HepG2 (cell line): ENCODE data around the gene CRTC2. TPM values are rescaled to one million over a fixed set of nuclear protein-coding genes. Genes with fewer than 3 reads are reported as not detected.
A peak's percentile ranks its signal among the peaks of the same experiment; 100 is the strongest.

ENCODE experiments used
- AKAP8 ChIP-seq: sonication (generic); formaldehyde crosslinking; IDR thresholded peaks from 2 replicates; pipeline ENCODE4 v1.5.1; 2020; ENCODE audit warnings: mild to moderate bottlenecking, missing genetic modification reagents
- ARHGAP35 ChIP-seq: sonication (generic); formaldehyde crosslinking; IDR thresholded peaks from 2 replicates; pipeline ENCODE4 v1.9.0; 2022; ENCODE audit warnings: mild to moderate bottlenecking, inconsistent platforms, moderate library complexity, missing genetic modification reagents, borderline replicate concordance
- ARNTL ChIP-seq: sonication (generic); formaldehyde crosslinking; IDR thresholded peaks from 2 replicates; pipeline ENCODE4 v1.4.0; 2020; ENCODE audit warnings: mild to moderate bottlenecking, missing genetic modification reagents
- E2F5 ChIP-seq: sonication (generic); formaldehyde crosslinking; conservative IDR thresholded peaks from 2 replicates; pipeline ENCODE4 v1.4.0; 2020; ENCODE audit warnings: missing genetic modification reagents
- GABPA ChIP-seq, 2 experiments: IDR thresholded peaks; 2 replicates each; pipeline ENCODE4 v1.6.1; 2011 to 2016; ENCODE audit warnings: low read depth in 2 of 2, low read length in 1 of 2, missing biosample characterization in 1 of 2, missing genetic modification characterization in 1 of 2
- KAT2B ChIP-seq: fragments of 150-350 bp; IDR thresholded peaks from 2 replicates; pipeline ENCODE4 v1.6.1; 2014; ENCODE audit warnings: low read depth, low read length, borderline replicate concordance
- MAF1 ChIP-seq: sonication (generic); formaldehyde crosslinking; IDR thresholded peaks from 2 replicates; pipeline ENCODE4 v1.5.0; 2020; ENCODE audit warnings: missing genetic modification reagents, borderline replicate concordance
- RXRA ChIP-seq: sonication (generic); formaldehyde crosslinking; IDR thresholded peaks from 2 replicates; pipeline ENCODE4 v1.5.1; 2020; ENCODE audit warnings: missing genetic modification reagents
- SALL1 ChIP-seq: sonication (generic); formaldehyde crosslinking; IDR thresholded peaks from 2 replicates; pipeline ENCODE4 v1.8.0; 2022; ENCODE audit warnings: mild to moderate bottlenecking, missing genetic modification reagents
- SATB2 ChIP-seq: sonication (generic); formaldehyde crosslinking; IDR thresholded peaks from 2 replicates; pipeline ENCODE4 v1.5.0; 2020; ENCODE audit warnings: missing genetic modification reagents
- TBX2 ChIP-seq: sonication (generic); formaldehyde crosslinking; IDR thresholded peaks from 2 replicates; pipeline ENCODE4 v1.5.0; 2020; ENCODE audit warnings: missing genetic modification reagents, mild to moderate bottlenecking, borderline replicate concordance
- THAP11 ChIP-seq: IDR thresholded peaks from 2 replicates; pipeline ENCODE4 v1.6.1; 2016; ENCODE audit warnings: missing biosample characterization, missing genetic modification reagents
- ZBTB46 ChIP-seq: sonication (generic); formaldehyde crosslinking; IDR thresholded peaks from 2 replicates; pipeline ENCODE4 v1.4.0; 2020; ENCODE audit warnings: mild to moderate bottlenecking, missing genetic modification reagents, borderline replicate concordance
- ZBTB7B ChIP-seq: sonication (generic); formaldehyde crosslinking; IDR thresholded peaks from 2 replicates; pipeline ENCODE4 v1.4.0; 2020; ENCODE audit warnings: missing genetic modification reagents
- ZFAT ChIP-seq: sonication (generic); formaldehyde crosslinking; conservative IDR thresholded peaks from 2 replicates; pipeline ENCODE4 v1.8.1; 2023; ENCODE audit warnings: missing genetic modification reagents, inconsistent platforms
- ZFP36 ChIP-seq: fragments of 150-350 bp; IDR thresholded peaks from 2 replicates; pipeline ENCODE4 v1.6.1; 2018; ENCODE audit warnings: borderline replicate concordance, low read length, low read depth; ENCODE audit not compliant: partially characterized antibody
- ZFP37 ChIP-seq: sonication (generic); formaldehyde crosslinking; IDR thresholded peaks from 2 replicates; pipeline ENCODE4 v1.4.0; 2020; ENCODE audit warnings: missing genetic modification reagents, borderline replicate concordance
- ZNF281 ChIP-seq: sonication (generic); formaldehyde crosslinking; IDR thresholded peaks from 2 replicates; pipeline ENCODE4 v1.4.0; 2020; ENCODE audit warnings: missing genetic modification reagents, borderline replicate concordance
- ZNF33A ChIP-seq: sonication (generic); formaldehyde crosslinking; IDR thresholded peaks from 2 replicates; pipeline ENCODE4 v1.5.1; 2020; ENCODE audit warnings: missing genetic modification reagents, mild to moderate bottlenecking, moderate library complexity, borderline replicate concordance
- ZNF44 ChIP-seq: sonication (generic); formaldehyde crosslinking; IDR thresholded peaks from 2 replicates; pipeline ENCODE4 v1.5.1; 2020; ENCODE audit warnings: mild to moderate bottlenecking, missing genetic modification reagents
- ZNF546 ChIP-seq: sonication (generic); formaldehyde crosslinking; conservative IDR thresholded peaks from 2 replicates; pipeline ENCODE4 v1.8.1; 2023; ENCODE audit warnings: mild to moderate bottlenecking, missing genetic modification reagents
- ZNF576 ChIP-seq: sonication (generic); formaldehyde crosslinking; IDR thresholded peaks from 2 replicates; pipeline ENCODE4 v1.4.0; 2020; ENCODE audit warnings: mild to moderate bottlenecking, missing genetic modification reagents
- ZNF678 ChIP-seq: sonication (generic); formaldehyde crosslinking; IDR thresholded peaks from 2 replicates; pipeline ENCODE4 v1.4.0; 2020; ENCODE audit warnings: mild to moderate bottlenecking, missing genetic modification reagents
- polyA plus RNA-seq, 8 experiments: library from polyadenylated mRNA; depleted of rRNA in 3 of 8; stranded (reverse) in 7 of 8; unstranded in 1 of 8; fragments of >200 nt; fragmentation: Illumina TruSeq in 4 of 8; extraction: Trizol in 4 of 8; gene quantifications; 2 replicates each; pipeline versions ENCODE4 v1.2.1 to v1.2.3, GENCODE V29; 2011 to 2016; ENCODE audit warnings: low read depth in 4 of 8, missing spikeins in 1 of 8, mixed read lengths in 1 of 8; ENCODE audit not compliant: insufficient read depth in 1 of 8
- total RNA-seq, 5 experiments: library from RNA; depleted of rRNA; stranded (reverse); fragments of >200 nt; fragmentation: Illumina TruSeq; extraction: Trizol; gene quantifications; 2 replicates each; pipeline ENCODE4 v1.2.3, GENCODE V29; 2016; ENCODE audit warnings: low read depth in 1 of 5

Gene CRTC2
- total and polyA plus RNA-seq, 2 of the 13 experiments (the other 11 are each of a cell fraction or from before 2014, with no cell fraction given) = 6.1 to 26.7 TPM

GRCh38 chr1:153945795-153946621, 12.4 kb downstream of the CRTC2 start (continued):
- TF ChIP-seq GABPA (IDR thresholded peaks at IDR 0.05; ENCODE audit: low read depth, low read length) = peak; percentile 52
- peak; percentile 55 for TF ChIP-seq GABPA (CRISPR knock-in tag; IDR thresholded peaks at IDR 0.05; ENCODE audit: low read depth)
- no peak for TF ChIP-seq ZFP36
- TF ChIP-seq E2F5 (CRISPR knock-in tag) = no peak
- 0 out of 2 replicates have a peak, but pooled peaks have one; percentile 74 for TF ChIP-seq ARNTL (CRISPR knock-in tag)
- no peak for TF ChIP-seq ZNF33A (CRISPR knock-in tag)
- TF ChIP-seq KAT2B = no peak
- no peak for TF ChIP-seq SATB2
- no peak for TF ChIP-seq ZNF678
- TF ChIP-seq RXRA = no peak; the same call in 1 of the 2 replicates
- no peak for TF ChIP-seq ZBTB46 (CRISPR knock-in tag)
- no peak for TF ChIP-seq ZNF281 (CRISPR knock-in tag)
- TF ChIP-seq MAF1 (CRISPR knock-in tag) = no peak
- TF ChIP-seq THAP11 (CRISPR knock-in tag) = peak; percentile 51; the same call in 1 of the 2 replicates
- TF ChIP-seq ZNF546 (CRISPR knock-in tag) = no peak
- no peak for TF ChIP-seq ARHGAP35 (CRISPR knock-in tag)
- TF ChIP-seq SALL1 (CRISPR knock-in tag) = 0 out of 2 replicates have a peak, but pooled peaks have one; percentile 25
- TF ChIP-seq ZFP37 (CRISPR knock-in tag) = no peak
- TF ChIP-seq AKAP8 (CRISPR knock-in tag) = no peak
- peak; percentile 65; the same call in 1 of the 2 replicates for TF ChIP-seq TBX2 (CRISPR knock-in tag)
- TF ChIP-seq ZNF576 = no peak; the same call in 1 of the 2 replicates
- TF ChIP-seq ZFAT (CRISPR knock-in tag) = no peak
- no peak; the same call in 1 of the 2 replicates for TF ChIP-seq ZNF44 (CRISPR knock-in tag)
- 0 out of 2 replicates have a peak, but pooled peaks have one; percentile 16 for TF ChIP-seq ZBTB7B (CRISPR knock-in tag)
